Activated naive CD4-positive, alpha-beta T cell treated with anti-CD3 and anti-CD28 coated beads, Interleukin-2, amount 50 U/mL, for 24 hours (primary cell): Measurements from ENCODE around the gene SFXN1.

ENCODE experiments used
- H3K27ac Mint-ChIP-seq: one replicate; pipeline ENCODE4 v1.8.0; 2021; ENCODE audit warnings: mild to moderate bottlenecking, mixed read lengths
- H3K27me3 Mint-ChIP-seq: one replicate; pipeline ENCODE4 v1.8.0; 2021; ENCODE audit warnings: mixed read lengths
- H3K36me3 Mint-ChIP-seq: one replicate; pipeline ENCODE4 v1.8.0; 2021; ENCODE audit warnings: mixed read lengths
- H3K4me1 Mint-ChIP-seq: one replicate; pipeline ENCODE4 v1.8.0; 2021; ENCODE audit warnings: mixed read lengths
- H3K4me3 Mint-ChIP-seq: one replicate; pipeline ENCODE4 v1.8.0; 2021; ENCODE audit warnings: mild to moderate bottlenecking, mixed read lengths
- H3K9me3 Mint-ChIP-seq: one replicate; pipeline ENCODE4 v1.8.0; 2021; ENCODE audit warnings: mixed read lengths

SFXN1 gene

GRCh38 chr5:175538576-175538975 is 60.2 kb downstream of the SFXN1 start:
- no peak overlapping the region for H3K4me3 Mint-ChIP-seq
- H3K4me1 Mint-ChIP-seq = peaks cover 32% of the 10 kb centered on the region
- H3K36me3 Mint-ChIP-seq = no peaks in the 10 kb centered on the region
- H3K27ac Mint-ChIP-seq = no peak overlapping the region
- H3K27me3 Mint-ChIP-seq = no peaks in the 10 kb centered on the region
- H3K9me3 Mint-ChIP-seq = no peaks in the 10 kb centered on the region

- Mint-ChIP-seq H3K27me3 (no peaks in the 10 kb centered on the region), H3K4me3 (no peak overlapping the region), H3K9me3 (no peaks in the 10 kb centered on the region), H3K36me3 (no peaks in the 10 kb centered on the region), H3K27ac (no peak overlapping the region), H3K4me1 (peaks cover 21% of the 10 kb centered on the region)
These were observed 61.6 kb downstream of the SFXN1 start for GRCh38 chr5:175539936-175540335.

DNA sequence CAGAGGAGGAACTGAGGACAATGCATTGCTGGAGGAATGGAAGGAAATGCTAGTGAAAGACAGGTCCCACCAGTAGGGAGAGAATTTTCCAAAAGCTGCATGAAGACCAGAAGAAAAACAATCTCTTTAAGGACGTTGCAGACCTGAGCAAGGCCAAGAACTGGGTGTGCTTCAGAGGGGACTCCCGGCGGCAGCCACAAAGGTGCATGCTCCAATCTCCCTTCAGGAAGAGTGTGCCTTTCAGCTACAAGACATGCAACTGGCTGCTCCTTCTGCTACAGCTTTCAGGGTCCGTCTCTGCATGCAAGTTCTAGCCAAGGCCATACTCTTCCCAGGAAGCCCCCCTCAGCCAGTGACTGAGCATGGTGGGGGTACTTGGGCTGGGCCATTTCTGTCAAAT is 62.9 kb downstream of the SFXN1 start:
- H3K4me3 Mint-ChIP-seq = no peak overlapping the region
- no peaks in the 10 kb centered on the region for H3K36me3 Mint-ChIP-seq

GRCh38 chr5:175542232-175542965 is 64.0 kb downstream of the SFXN1 start:
- no peaks in the 10 kb centered on the region for H3K36me3 Mint-ChIP-seq
- no peak overlapping the region for H3K4me3 Mint-ChIP-seq
- no peaks in the 10 kb centered on the region for H3K9me3 Mint-ChIP-seq
- H3K4me1 Mint-ChIP-seq = peaks cover 11% of the 10 kb centered on the region
- H3K27ac Mint-ChIP-seq = peak overlapping the region; percentile 41
- H3K27me3 Mint-ChIP-seq = no peaks in the 10 kb centered on the region

More for the DNA sequence above, 62.9 kb downstream of the SFXN1 start:
- Mint-ChIP-seq H3K4me1 (peaks cover 9% of the 10 kb centered on the region), H3K27ac (no peak overlapping the region), H3K27me3 (no peaks in the 10 kb centered on the region), H3K9me3 (no peaks in the 10 kb centered on the region)

DNA sequence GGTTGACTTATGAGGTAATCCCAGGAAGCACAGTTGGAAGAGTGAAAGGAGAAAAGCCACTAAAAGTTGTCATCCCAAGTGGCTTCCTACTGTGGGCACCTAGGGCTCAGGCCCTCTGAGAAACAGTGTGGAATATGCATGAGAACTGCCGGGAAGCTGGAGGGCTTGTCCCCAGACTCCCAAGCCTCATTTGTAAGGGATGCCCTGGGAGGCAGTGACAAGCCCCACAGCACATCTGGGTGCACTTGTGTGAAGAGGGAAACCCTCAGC is 64.5 kb downstream of the SFXN1 start:
- no peaks in the 10 kb centered on the region for H3K9me3 Mint-ChIP-seq
- H3K27ac Mint-ChIP-seq = no peak overlapping the region
- H3K27me3 Mint-ChIP-seq = no peaks in the 10 kb centered on the region

GRCh38 chr5:175544108-175544511 is 65.8 kb downstream of the SFXN1 start:
- Mint-ChIP-seq H3K27me3 (peaks cover 2% of the 10 kb centered on the region), H3K4me1 (peaks cover 27% of the 10 kb centered on the region), H3K4me3 (no peak overlapping the region), H3K27ac (no peak overlapping the region), H3K36me3 (no peaks in the 10 kb centered on the region), H3K9me3 (no peaks in the 10 kb centered on the region)

More for the DNA sequence above, 64.5 kb downstream of the SFXN1 start:
- H3K36me3 Mint-ChIP-seq = no peaks in the 10 kb centered on the region
- H3K4me3 Mint-ChIP-seq = no peak overlapping the region
- peaks cover 15% of the 10 kb centered on the region for H3K4me1 Mint-ChIP-seq

DNA sequence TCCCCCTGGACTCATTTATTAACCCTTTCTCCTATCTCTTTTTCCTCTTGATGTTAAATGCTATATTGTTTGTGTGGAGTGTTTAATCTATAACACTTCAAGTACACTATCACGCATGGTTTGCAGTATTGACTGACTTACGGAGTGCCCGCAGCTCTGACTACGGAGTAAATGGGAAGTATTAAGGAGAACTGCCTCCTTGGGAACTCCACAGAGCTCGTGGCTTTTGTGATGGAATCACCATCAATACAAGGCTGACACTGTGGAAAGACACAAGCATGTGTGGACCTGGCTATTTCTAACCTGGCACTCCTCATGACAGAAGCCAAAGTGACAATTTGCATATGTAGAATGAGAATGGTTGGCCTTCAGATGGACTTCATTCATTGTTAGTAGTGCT is 66.2 kb downstream of the SFXN1 start:
- Mint-ChIP-seq H3K9me3 (no peaks in the 10 kb centered on the region), H3K36me3 (no peaks in the 10 kb centered on the region), H3K4me1 (peaks cover 28% of the 10 kb centered on the region), H3K4me3 (no peak overlapping the region), H3K27me3 (peaks cover 2% of the 10 kb centered on the region), H3K27ac (no peak overlapping the region)

GRCh38 chr5:175547842-175548241 is 69.5 kb downstream of the SFXN1 start:
- H3K36me3 Mint-ChIP-seq = no peaks in the 10 kb centered on the region
- H3K9me3 Mint-ChIP-seq = no peaks in the 10 kb centered on the region
- H3K4me3 Mint-ChIP-seq = no peak overlapping the region
- no peak overlapping the region for H3K27ac Mint-ChIP-seq
- H3K27me3 Mint-ChIP-seq = peaks cover 2% of the 10 kb centered on the region
- H3K4me1 Mint-ChIP-seq = peaks cover 19% of the 10 kb centered on the region

DNA sequence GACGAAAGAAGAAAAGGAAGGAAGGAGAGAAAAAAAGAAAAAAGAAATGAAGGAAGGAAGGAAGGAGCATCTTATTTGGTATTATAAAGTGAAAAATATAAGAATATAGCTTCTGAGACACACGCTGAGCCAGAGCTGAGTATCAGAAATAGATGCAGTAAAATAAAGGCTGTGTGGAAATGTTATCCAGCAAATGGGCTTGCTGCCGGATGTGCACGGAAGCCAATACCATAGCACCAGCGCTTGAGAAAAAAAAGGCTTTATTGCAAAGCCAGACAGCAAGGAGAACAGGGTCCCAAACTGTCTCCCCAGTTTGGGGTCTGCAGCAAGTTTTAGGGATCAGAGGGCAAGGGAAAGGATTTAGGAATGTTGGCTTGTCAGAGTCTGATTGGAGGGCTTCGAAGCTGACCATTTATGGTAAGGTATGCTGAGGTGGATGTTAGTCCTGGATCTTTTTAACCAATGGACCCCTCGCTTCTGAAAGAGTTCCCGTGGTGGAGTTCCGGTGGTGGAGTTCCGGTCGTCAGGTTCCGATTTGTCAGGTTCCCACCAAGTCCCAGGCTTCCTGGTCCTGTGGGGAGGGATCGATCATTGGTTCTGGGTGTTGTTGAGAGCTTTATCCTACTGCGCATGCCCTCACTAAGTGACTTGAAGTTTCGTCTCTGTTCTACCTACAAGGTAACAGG is 70.4 kb downstream of the SFXN1 start:
- H3K27me3 Mint-ChIP-seq = peaks cover 2% of the 10 kb centered on the region
- H3K27ac Mint-ChIP-seq = no peak overlapping the region
- H3K36me3 Mint-ChIP-seq = no peaks in the 10 kb centered on the region
- no peaks in the 10 kb centered on the region for H3K9me3 Mint-ChIP-seq
- H3K4me1 Mint-ChIP-seq = peaks cover 19% of the 10 kb centered on the region
- peak overlapping the region; percentile 45 for H3K4me3 Mint-ChIP-seq

DNA sequence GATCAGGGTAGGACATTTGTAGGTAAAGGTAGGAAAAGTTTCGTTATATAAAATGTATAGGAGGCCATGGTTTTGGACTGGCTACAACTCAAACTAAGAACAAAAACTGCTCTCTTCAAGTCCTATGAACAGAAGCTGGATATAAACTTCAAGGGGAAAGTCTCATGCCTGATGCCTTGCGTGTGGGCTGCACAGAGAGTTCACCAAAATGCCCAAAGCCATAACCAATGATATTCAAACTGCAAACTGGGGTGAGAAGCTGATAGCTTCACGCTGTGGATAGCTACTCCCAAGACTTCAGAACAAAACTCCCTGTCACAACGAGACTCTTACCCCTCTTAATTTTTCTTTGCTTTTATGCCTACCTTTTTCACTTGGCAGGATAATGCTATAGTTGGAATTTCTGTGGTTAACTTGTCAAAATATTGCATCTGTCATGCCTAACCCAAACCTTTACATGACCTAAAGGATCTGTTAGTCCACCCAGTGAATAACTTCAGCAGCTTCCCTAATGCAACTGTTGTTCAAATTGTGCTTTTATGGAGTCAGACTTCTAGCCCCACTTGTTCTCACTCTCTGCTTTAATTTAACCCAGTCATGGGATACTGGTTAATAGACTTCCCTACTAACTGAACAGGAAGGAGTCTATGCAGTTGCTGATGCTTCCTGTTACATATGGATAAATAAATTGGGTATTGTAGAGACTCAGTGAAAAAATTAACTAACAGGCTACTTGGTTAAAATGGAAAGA is 71.9 kb downstream of the SFXN1 start:
- Mint-ChIP-seq H3K27ac (no peak overlapping the region), H3K36me3 (no peaks in the 10 kb centered on the region), H3K9me3 (no peaks in the 10 kb centered on the region), H3K4me3 (no peak overlapping the region), H3K4me1 (peaks cover 19% of the 10 kb centered on the region), H3K27me3 (peaks cover 2% of the 10 kb centered on the region)

DNA sequence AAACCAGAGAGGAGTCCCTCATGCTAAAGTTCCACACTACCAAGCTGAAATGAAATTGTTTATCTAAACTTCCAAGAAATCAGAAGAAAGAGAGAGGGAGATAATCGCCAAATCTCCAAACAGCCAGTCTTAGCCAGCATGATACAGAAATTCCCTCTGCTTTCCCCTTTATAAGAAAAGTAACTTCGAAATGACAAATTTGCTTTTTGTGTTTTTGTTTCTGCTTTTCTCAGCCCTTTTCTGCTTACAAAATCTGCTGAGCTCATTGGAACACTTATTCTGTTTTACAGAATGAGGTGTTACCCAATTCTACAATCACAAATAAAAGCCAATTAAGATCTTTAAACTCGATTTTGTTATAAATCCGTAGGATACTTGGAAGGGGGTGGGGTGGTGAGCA is 72.9 kb downstream of the SFXN1 start:
- H3K4me1 Mint-ChIP-seq = peaks cover 19% of the 10 kb centered on the region
- peaks cover 2% of the 10 kb centered on the region for H3K27me3 Mint-ChIP-seq
- no peak overlapping the region for H3K27ac Mint-ChIP-seq
- no peak overlapping the region for H3K4me3 Mint-ChIP-seq
- H3K36me3 Mint-ChIP-seq = no peaks in the 10 kb centered on the region
- no peaks in the 10 kb centered on the region for H3K9me3 Mint-ChIP-seq

- Mint-ChIP-seq H3K36me3 (no peaks in the 10 kb centered on the region), H3K4me1 (no peaks in the 10 kb centered on the region), H3K27me3 (no peaks in the 10 kb centered on the region), H3K4me3 (no peak overlapping the region), H3K27ac (no peak overlapping the region), H3K9me3 (no peaks in the 10 kb centered on the region)
These were observed 75.9 kb downstream of the SFXN1 start for GRCh38 chr5:175554296-175554695.

GRCh38 chr5:175555168-175555785 is 76.9 kb downstream of the SFXN1 start:
- Mint-ChIP-seq H3K36me3 (no peaks in the 10 kb centered on the region), H3K9me3 (no peaks in the 10 kb centered on the region), H3K27me3 (no peaks in the 10 kb centered on the region), H3K4me1 (peaks cover 9% of the 10 kb centered on the region), H3K27ac (no peak overlapping the region), H3K4me3 (no peak overlapping the region)

- no peaks in the 10 kb centered on the region for H3K36me3 Mint-ChIP-seq
These were observed 78.4 kb downstream of the SFXN1 start for GRCh38 chr5:175556794-175557193.

GRCh38 chr5:175557778-175558177 is 79.4 kb downstream of the SFXN1 start:
- H3K4me3 Mint-ChIP-seq = no peak overlapping the region
- H3K36me3 Mint-ChIP-seq = no peaks in the 10 kb centered on the region

More at GRCh38 chr5:175556794-175557193, 78.4 kb downstream of the SFXN1 start:
- peak overlapping the region; percentile 18 for H3K27ac Mint-ChIP-seq
- no peaks in the 10 kb centered on the region for H3K9me3 Mint-ChIP-seq
- H3K27me3 Mint-ChIP-seq = no peaks in the 10 kb centered on the region
- H3K4me3 Mint-ChIP-seq = no peak overlapping the region
- peaks cover 9% of the 10 kb centered on the region for H3K4me1 Mint-ChIP-seq

More at GRCh38 chr5:175557778-175558177, 79.4 kb downstream of the SFXN1 start:
- peaks cover 9% of the 10 kb centered on the region for H3K4me1 Mint-ChIP-seq
- no peaks in the 10 kb centered on the region for H3K9me3 Mint-ChIP-seq
- no peak overlapping the region for H3K27ac Mint-ChIP-seq
- no peaks in the 10 kb centered on the region for H3K27me3 Mint-ChIP-seq
